GM21526 (cell line): Measurements from ENCODE around the gene TMEM107.
"Not testable (repeated sequence)": the region's sequence is repeated elsewhere in the genome, so short reads cannot be mapped to it uniquely, and the experiment has no call there.

ENCODE experiments used
- ATAC-seq: cut with Tn5 transposase; IDR thresholded peaks from one replicate; pipeline ENCODE4 v1.9.1; 2021; ENCODE audit warnings: moderate library complexity; ENCODE audit not compliant: unreplicated experiment, low FRiP score

Gene TMEM107

GRCh38 chr17:8189711-8190477, 13.7 kb upstream of the TMEM107 start, which contains the start of gene BORCS6:
Gene BORCS6 (minus strand): TSS chr17:8190180. CDS start chr17:8190140, 40 bp downstream.
- ATAC-seq: peak; percentile 32

- no peak for ATAC-seq
These were observed 13.0 kb upstream of the TMEM107 start for GRCh38 chr17:8189041-8189710.

- ATAC-seq: no peak
These were observed 12.2 kb upstream of the TMEM107 start for GRCh38 chr17:8188263-8188839.

GRCh38 chr17:8187517-8188262, 11.5 kb upstream of the TMEM107 start:
- no peak for ATAC-seq

- ATAC-seq: no peak
These were observed 10.8 kb upstream of the TMEM107 start for GRCh38 chr17:8186787-8187516.

- no peak for ATAC-seq
These were observed 10.2 kb upstream of the TMEM107 start for GRCh38 chr17:8186446-8186786.

- no peak for ATAC-seq
These were observed 9.6 kb upstream of the TMEM107 start for GRCh38 chr17:8185582-8186445.

- no peak for ATAC-seq
These were observed 985 bp upstream of the TMEM107 start for GRCh38 chr17:8176998-8177731.

- no peak for ATAC-seq
These were observed 384 bp downstream of the TMEM107 start for GRCh38 chr17:8175795-8176196.

- ATAC-seq: no peak
These were observed 2.3 kb downstream of the TMEM107 start for GRCh38 chr17:8173871-8174322.

- ATAC-seq: peak; percentile 72
These were observed 2.9 kb downstream of the TMEM107 start for GRCh38 chr17:8173056-8173870.

GRCh38 chr17:8170186-8170585, 6.0 kb downstream of the TMEM107 start:
- not testable (repeated sequence) for ATAC-seq

- ATAC-seq: no peak
These were observed 8.7 kb downstream of the TMEM107 start for GRCh38 chr17:8167526-8167925.

- ATAC-seq: no peak
These were observed 9.4 kb downstream of the TMEM107 start for GRCh38 chr17:8166731-8167130.

GRCh38 chr17:8164815-8165131, 11.4 kb downstream of the TMEM107 start:
- no peak for ATAC-seq

- no peak for ATAC-seq
These were observed 12.0 kb downstream of the TMEM107 start for GRCh38 chr17:8163978-8164814.
